ENCODE measurements around the gene FABP6.
A peak's percentile ranks its signal among the peaks of the same experiment; 100 is the strongest.

FABP6 gene

GRCh38 chr5:160271396-160271795 lies 42.1 kb downstream of the FABP6 start:
- CTCF ChIA-PET: interaction anchor here (0.5 to 0.6 kb wide), 2 partner anchors 19 to 249 kb away, joined by 3 to 4 read pairs; no protein-coding TSS in a partner anchor
- POLR2A ChIA-PET (ENCODE audit: low non-redundant PET): no interaction called here
- H3K27ac ChIP-seq: peak overlapping the region; percentile 38

GRCh38 chr5:160271836-160272235 lies 42.5 kb downstream of the FABP6 start:
- no peak for DNase-seq (ENCODE audit: low spot score)
- CTCF ChIA-PET: interaction anchor here (0.5 to 0.6 kb wide), 2 partner anchors 19 to 250 kb away, joined by 3 to 4 read pairs; no protein-coding TSS in a partner anchor
- POLR2A ChIA-PET (ENCODE audit: low non-redundant PET): no interaction called here
- no peak overlapping the region for H3K27ac ChIP-seq
- TF ChIP-seq CTCF (conservative IDR thresholded peaks at IDR 0.05; ENCODE audit: low read depth): no peak

More at GRCh38 chr5:160271396-160271795, 42.1 kb downstream of the FABP6 start:
- DNase-seq (ENCODE audit: low spot score): no peak
- TF ChIP-seq CTCF (conservative IDR thresholded peaks at IDR 0.05; ENCODE audit: low read depth): no peak

- DNase-seq (ENCODE audit: low spot score): no peak
- TF ChIP-seq CTCF (conservative IDR thresholded peaks at IDR 0.05; ENCODE audit: low read depth): no peak
- no peak overlapping the region for H3K27ac ChIP-seq
- ChIA-PET CTCF (interaction anchor here (0.5 kb wide), 1 partner anchor 18 kb away, joined by 3 read pairs; no protein-coding TSS in a partner anchor), POLR2A (ENCODE audit: low non-redundant PET) (no interaction called here)
Measured at GRCh38 chr5:160272264-160272663, 43.0 kb downstream of the FABP6 start.

GRCh38 chr5:160272889-160273288 lies 43.6 kb downstream of the FABP6 start:
- no peak for DNase-seq (ENCODE audit: low spot score)

GRCh38 chr5:160274483-160274931 lies 45.2 kb downstream of the FABP6 start:
- CTCF ChIA-PET: no interaction called here
- DNase-seq (ENCODE audit: low spot score): no peak
- POLR2A ChIA-PET (ENCODE audit: low non-redundant PET): no interaction called here
- H3K27ac ChIP-seq: no peak overlapping the region
- TF ChIP-seq CTCF (conservative IDR thresholded peaks at IDR 0.05; ENCODE audit: low read depth): no peak

More at GRCh38 chr5:160272889-160273288, 43.6 kb downstream of the FABP6 start:
- no peak overlapping the region for H3K27ac ChIP-seq
- ChIA-PET POLR2A (ENCODE audit: low non-redundant PET) (no interaction called here), CTCF (interaction anchor here (0.7 kb wide), 1 partner anchor 11 kb away, joined by 3 read pairs; no protein-coding TSS in a partner anchor)
- TF ChIP-seq CTCF (conservative IDR thresholded peaks at IDR 0.05; ENCODE audit: low read depth): no peak

- no peak for DNase-seq (ENCODE audit: low spot score)
- H3K27ac ChIP-seq: no peak overlapping the region
- ChIA-PET CTCF (interaction anchor here (1.2 kb wide), 1 partner anchor 79 kb away, joined by 3 read pairs; no protein-coding TSS in a partner anchor), POLR2A (ENCODE audit: low non-redundant PET) (no interaction called here)
- TF ChIP-seq CTCF (conservative IDR thresholded peaks at IDR 0.05; ENCODE audit: low read depth): no peak
Measured at GRCh38 chr5:160278343-160278742, 49.0 kb downstream of the FABP6 start.

Measured in RWPE1 (cell line).